CD1c-positive myeloid dendritic cell (primary cell): ENCODE data around the gene MYO1H.

Experiments used
- DNase-seq: peaks from one replicate; pipeline ENCODE4 v3.0.0-alpha.2; 2016; ENCODE audit errors: extremely low spot score

Gene MYO1H

DNA sequence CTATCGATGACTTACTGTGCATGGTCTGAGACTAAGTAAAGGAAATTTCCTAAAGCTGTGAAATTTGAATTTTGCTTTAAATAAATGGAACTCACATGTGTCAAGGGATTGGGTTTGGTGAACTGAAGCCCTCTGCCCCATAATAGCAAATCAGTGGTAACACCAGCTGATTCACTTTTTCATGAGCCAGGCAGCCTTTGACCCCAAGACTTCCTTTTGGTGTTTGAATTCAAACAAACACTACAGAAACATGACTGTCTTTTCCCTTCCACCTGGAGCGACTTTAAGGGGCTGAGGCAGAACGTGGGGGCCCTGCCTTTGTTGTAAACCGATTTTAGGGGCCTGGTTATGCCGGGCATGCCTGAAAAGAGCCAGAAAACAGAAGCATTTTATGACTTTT is 100.6 kb downstream of the MYO1H start:
- no peak for DNase-seq

- no peak for DNase-seq
Measured at GRCh38 chr12:109448707-109449390, 101.1 kb downstream of the MYO1H start.

GRCh38 chr12:109449845-109450532 is 102.3 kb downstream of the MYO1H start:
- no peak for DNase-seq

DNA sequence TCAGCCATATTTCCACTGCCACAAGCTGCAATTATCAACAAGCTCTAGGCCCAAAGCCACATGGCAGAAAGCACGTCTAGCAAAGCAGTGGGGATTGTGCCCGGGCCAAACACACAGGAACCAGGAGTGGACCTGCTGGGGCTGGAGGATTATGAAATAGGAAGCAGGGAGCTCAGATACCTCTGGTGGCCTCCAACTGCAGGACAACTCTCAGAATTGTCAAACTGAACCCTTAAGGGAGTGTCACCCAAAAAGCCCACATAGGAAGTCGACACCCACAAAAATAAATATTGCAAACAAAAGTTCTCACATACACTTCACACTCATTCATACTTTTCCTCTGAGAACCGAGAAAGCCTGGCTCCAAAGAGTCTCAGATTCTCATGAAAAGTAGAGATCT is 103.3 kb downstream of the MYO1H start:
- no peak for DNase-seq

- DNase-seq = no peak
Measured at GRCh38 chr12:109451400-109451799, 103.7 kb downstream of the MYO1H start.

- no peak for DNase-seq
Measured at GRCh38 chr12:109452489-109452888, 104.8 kb downstream of the MYO1H start.

DNA sequence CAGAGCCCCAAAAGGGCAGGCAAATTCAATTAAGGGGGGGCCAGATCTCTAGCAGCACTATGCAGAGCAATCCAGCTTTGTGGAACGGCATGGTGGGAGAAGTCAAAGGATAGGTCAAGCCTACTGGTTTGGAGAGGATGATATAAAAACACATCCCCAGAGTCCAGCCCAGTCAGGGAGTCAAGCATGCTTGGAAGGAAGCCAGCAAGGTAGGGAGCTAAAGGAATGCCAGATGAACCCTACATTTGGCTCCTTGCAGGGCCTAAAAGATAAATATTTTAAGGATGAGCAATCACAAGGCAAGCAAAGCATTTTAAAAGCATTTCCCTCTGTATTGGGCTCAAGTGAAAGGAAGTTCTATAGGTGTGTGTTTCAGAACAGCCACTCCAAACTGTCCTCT is 108.0 kb downstream of the MYO1H start:
- DNase-seq = no peak

- no peak for DNase-seq
Measured at GRCh38 chr12:109458086-109458485, 110.4 kb downstream of the MYO1H start.

- DNase-seq = no peak
Measured at GRCh38 chr12:109458771-109459208, 111.1 kb downstream of the MYO1H start.

GRCh38 chr12:109459247-109459646 is 111.5 kb downstream of the MYO1H start:
- no peak for DNase-seq

GRCh38 chr12:109460538-109460937 is 112.8 kb downstream of the MYO1H start:
- DNase-seq = no peak

- DNase-seq = peak; percentile 82
Measured at GRCh38 chr12:109461049-109461845, 113.5 kb downstream of the MYO1H start.

- DNase-seq = peak; percentile 40
Measured at GRCh38 chr12:109461846-109462756, 114.4 kb downstream of the MYO1H start.

GRCh38 chr12:109462868-109463692 is 115.4 kb downstream of the MYO1H start:
- DNase-seq = peak; percentile 55

GRCh38 chr12:109463756-109464155 is 116.1 kb downstream of the MYO1H start:
- no peak for DNase-seq

- DNase-seq = no peak
Measured at GRCh38 chr12:109464642-109465351, 117.1 kb downstream of the MYO1H start.

- no peak for DNase-seq
Measured at GRCh38 chr12:109466305-109466704, 118.6 kb downstream of the MYO1H start.

DNA sequence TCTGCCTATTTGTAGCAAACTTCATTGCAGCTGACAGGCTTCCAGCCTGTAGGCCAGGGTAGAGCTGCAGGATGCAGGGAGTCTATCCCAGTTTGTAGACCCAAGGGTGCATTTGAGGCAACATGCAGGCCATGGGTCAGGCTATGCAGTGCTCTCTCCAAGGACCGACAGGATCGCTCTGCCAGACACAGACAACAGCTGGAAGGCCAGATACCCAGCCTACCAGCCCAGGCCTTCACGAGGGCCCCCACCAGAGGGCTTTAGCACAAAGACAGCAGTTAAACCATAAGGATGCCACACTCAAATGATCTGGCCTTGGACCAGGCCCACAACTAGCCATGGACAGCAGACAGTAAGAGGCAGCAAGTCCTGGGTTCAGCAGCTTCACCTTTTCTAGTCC is 119.1 kb downstream of the MYO1H start:
- DNase-seq = no peak

GRCh38 chr12:109467978-109468676 is 120.4 kb downstream of the MYO1H start:
- peak; percentile 89 for DNase-seq
